DMS114 treated with DMSO at 0.1 percent for 48 hours (cell line): ENCODE results near the gene KSR2.

ENCODE experiments used
- DNase-seq: peaks from one replicate; lab custom pipeline; 2025; ENCODE audit not compliant: unreplicated experiment; lab: John Stamatoyannopoulos, UW

KSR2 gene

GRCh38 chr12:117469883-117470483 lies 498.8 kb downstream of the KSR2 start:
- no peak for DNase-seq

GRCh38 chr12:117468016-117468415 lies 500.8 kb downstream of the KSR2 start:
- DNase-seq, result no peak

- no peak for DNase-seq
These were observed 501.2 kb downstream of the KSR2 start for GRCh38 chr12:117467588-117467987.

DNA sequence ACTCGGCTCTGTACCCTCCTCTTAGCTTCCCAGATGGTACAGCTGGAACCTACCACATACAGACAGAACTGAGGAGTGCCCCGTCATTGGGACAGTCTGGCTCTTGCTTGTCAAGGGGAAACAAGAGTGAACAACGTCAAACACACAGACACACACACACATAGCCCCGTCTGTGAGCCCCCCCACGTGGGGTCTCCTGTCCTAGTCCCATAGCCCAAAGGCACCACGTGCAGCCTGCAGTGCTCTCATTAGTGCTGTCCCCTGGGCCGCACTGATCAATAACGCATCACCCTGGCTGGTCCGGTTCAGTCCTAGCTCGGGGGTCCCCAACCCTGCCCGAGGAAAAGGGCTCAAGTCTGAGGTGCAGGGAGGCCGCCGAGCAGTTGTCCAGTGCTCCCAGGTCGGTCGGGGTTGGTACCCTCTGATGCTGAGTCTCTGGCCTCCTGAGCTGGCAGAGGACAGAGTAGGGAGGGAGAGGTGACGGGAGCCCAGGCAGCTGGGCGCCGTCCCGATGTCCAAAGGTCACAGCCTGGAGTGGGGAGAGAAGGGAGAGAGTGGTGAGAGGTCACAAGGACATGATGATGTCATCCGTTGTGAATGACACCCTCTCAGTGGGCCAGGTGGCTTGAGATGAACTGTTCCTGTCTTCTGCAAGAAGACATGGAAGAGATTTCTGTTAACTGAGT lies 502.0 kb downstream of the KSR2 start:
- DNase-seq, result no peak

DNA sequence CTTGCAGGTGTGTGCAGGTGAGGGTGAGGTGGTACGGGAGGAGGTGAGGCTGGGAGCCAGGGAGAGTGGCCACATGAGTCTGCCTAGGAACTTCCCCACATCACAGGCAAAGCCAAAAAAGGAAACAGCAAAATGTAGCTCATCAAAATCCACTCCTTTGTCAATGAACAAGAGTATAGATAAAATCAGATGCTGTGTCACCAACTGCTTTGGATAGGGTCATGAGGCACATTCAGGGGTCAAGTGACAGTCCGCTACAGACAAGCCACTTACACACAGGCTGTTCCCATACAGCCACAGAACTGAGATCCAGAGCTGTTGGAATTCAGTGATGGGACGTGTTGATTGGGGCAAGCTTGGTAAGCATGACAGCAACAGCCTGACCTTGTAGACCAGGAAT lies 507.1 kb downstream of the KSR2 start:
- DNase-seq, result no peak

- DNase-seq, result no peak
These were observed 509.6 kb downstream of the KSR2 start for GRCh38 chr12:117459229-117459628.

- no peak for DNase-seq
These were observed 511.6 kb downstream of the KSR2 start for GRCh38 chr12:117457189-117457588.

- DNase-seq, result no peak
These were observed 512.7 kb downstream of the KSR2 start for GRCh38 chr12:117456076-117456475.

DNA sequence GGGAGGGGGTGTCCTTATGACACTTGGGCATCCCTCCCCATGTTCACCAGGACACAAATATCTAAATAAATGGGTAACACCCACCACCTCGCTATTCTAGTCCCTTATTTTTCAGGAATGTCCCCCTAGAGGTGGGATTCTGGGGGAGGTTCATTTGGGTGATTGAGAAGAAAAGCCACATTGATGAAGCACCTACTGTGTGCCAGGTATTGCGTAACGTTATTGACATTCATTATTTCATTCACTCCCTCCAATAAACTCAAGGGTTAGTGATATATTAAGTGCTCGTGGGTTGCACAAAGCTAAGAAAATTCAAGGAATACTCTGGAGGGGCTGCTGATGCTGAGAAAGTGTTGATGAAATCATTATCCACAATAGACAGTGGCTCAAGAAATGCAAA lies 514.8 kb downstream of the KSR2 start:
- no peak for DNase-seq

DNA sequence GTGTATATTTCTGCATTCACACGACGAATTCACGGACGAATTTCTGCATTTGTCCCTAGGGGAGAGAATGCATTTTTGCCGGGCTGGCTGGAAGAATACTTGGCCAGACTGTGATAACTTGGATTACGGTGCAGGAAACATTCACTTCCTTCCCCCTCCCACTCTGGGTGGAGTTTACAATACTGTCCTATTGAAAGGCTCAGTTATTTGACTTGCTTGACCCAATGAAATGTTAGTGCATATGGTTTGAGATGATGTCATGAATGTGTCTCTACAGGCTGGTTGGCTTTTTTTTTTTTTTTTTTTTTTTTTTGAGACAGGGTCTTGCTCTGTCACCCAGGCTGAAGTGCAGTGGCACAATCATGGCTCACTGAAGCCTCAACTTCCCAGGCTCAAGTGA lies 516.7 kb downstream of the KSR2 start:
- no peak for DNase-seq

GRCh38 chr12:117450209-117450608 lies 518.6 kb downstream of the KSR2 start:
- no peak for DNase-seq

DNA sequence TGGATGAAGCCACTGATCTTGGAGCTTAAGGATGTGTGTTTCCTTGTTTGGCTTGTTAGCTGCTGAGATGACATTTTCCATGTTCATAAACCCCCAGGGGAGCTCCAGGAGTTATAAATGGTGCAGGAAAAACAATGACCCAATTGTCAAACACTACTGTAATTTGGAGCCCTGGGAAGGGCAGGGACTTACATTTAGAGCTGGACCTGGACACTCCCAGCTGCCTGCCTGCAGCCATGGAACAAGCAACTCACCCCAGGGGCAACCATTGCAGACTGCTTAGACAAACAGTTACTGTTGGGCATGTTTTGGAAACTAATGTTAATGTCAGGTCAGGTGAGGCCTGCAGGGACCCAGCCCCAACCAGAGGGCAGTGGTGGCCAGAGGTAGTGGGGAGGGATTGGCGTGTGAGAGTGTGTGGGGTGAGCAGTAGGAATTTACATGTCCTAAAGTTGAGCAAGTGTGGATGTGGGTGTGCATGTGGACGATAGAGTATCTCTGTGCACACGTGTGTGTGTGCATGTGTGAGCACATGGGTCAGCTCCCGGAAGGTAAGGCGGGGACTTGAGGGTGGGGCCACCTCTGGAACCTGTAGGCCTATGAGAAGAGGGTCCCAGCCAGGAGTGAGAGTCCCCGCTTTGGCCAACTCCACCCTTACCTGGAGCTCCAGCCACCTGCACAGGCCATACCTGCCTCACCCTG lies 521.0 kb downstream of the KSR2 start:
- no peak for DNase-seq

DNA sequence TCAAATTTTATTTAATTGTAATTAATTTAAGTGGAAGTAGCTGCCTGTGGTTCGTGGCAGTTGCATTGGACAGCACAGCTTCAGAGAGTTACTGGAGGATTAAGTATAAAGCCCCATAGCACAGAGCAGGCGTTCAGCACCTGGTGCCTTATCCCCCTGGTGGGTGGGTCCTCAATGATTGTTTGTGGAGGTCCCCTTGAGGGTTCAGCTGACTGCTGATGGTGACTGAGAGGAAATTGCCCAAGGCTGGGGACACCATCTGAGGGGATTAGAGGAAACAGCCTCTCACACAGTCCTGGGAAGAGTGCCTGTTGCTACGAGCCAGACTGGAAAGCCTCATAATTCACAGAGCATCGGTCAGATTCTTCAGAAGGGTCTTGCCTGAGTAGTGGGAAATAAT lies 524.0 kb downstream of the KSR2 start:
- no peak for DNase-seq

DNA sequence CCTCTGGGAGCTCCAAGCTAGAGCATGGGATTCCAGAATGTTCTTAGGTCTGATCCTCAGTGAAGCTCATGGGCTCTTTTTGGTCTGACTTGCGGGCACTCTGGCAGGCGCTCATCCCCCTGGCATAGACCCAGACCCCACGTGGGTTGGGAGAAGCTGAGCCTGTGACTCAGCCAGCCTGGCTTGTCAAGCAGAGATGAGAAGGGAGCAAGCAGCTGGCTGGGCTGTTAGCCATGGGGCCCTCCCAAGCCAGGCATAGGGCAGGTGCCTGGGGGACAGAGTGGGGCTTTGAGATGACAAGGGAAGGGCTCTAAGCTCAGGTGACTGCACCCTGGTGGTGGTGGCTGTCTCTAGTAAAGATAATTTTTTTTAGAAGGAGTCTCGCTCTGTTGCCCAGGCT lies 527.0 kb downstream of the KSR2 start:
- DNase-seq, result no peak

DNA sequence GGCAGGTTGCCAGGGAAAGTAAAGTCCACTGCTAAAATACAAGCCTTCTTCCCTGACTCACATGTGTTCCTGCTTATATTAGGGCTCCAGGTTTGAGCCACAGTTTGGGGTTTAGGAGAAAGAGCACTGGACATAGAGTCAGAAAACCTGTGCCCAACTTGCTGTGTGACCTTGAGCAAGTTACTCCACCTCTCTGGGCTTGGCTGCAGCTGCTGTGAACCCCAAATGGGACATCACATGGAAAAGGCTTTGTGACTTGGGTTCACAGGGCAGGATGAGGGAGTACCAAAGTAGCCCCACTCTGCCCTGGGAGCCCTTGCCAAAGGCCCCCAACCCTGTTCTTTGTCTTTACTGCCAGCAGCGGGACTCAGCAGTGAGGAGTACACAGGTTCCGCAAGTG lies 528.4 kb downstream of the KSR2 start:
- no peak for DNase-seq

DNA sequence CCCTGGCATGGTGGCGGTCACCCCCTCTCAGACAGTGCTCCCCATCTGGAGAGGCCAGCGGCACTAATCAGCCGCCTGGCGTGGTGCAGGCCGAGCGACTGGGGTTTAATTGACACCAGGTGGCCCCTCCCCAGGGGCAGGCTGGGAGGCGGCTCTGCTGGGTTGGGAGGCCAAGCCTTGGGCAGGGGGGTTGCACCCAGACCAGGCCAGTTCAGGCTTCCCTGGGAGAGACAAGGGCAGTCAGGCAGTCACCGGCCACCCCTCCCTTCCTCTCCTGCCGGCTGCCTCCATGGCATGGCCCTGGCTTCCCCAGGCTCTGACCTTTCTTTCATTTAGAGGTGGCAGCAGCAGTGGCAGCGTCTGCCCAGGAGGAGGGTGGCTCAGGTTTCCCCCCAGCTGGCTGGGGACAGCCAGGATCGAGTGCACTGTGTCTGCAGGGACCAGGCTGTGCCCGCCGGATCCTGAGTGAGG lies 529.2 kb downstream of the KSR2 start:
- DNase-seq, result no peak

GRCh38 chr12:117438809-117439208 lies 530.0 kb downstream of the KSR2 start:
- DNase-seq, result no peak

- DNase-seq, result no peak
These were observed 531.1 kb downstream of the KSR2 start for GRCh38 chr12:117437516-117438255.

GRCh38 chr12:117433878-117434277 lies 534.9 kb downstream of the KSR2 start:
- no peak for DNase-seq

DNA sequence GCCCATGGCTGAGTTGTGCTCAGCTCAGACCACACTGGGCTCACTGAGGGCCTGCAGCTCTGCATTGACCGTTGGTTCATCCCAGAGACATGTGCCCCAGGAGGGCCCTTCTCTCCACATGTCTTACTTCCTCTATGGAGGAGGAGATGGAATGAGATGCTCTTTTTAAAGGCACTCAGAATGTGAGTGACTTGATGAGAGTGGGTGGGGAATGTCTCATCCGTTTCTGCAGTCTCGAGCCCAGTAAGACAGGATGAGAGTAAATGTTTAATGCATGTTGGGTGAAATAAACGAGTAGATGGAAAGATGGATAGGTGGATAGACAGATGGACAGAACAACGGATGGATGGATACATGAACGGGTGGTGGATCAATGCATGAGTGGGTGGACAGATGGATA lies 538.5 kb downstream of the KSR2 start:
- no peak for DNase-seq

GRCh38 chr12:117427211-117427610 lies 541.6 kb downstream of the KSR2 start:
- no peak for DNase-seq

DNA sequence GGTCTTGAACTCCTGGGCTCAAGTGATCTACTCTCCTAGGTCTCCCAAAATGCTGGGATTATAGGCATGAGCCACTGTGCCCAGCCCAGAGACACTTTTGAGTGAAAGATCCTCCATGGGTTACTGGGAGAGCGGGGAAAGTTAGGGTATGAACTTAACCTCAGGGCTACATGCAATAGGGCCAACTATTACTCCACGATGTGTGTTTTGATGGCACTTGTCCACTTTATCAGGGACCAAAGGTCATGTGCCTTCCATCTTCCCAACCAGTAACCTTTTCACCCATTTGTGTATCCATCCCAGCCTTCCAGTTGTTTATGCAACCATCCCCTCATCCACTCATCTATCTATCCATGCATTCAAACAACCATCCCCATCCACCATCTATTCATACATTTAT lies 546.8 kb downstream of the KSR2 start:
- no peak for DNase-seq
